Uterus (tissue), 4 donors: ENCODE results near the gene RAB27A. TPM values are rescaled to one million over a fixed set of nuclear protein-coding genes. Genes with fewer than 3 reads are reported as not detected.

Experiments
- DNase-seq, 2 donors: peaks; one replicate each; pipeline ENCODE4 v3.0.0-alpha.2; 2019 to 2020
- H3K27ac ChIP-seq, 2 donors: fragments of 200-600 bp; sonication (generic); 1 replicate in 1 of 2; 2 replicates in 1 of 2; pipeline ENCODE4 v1.5.1; 2016 to 2018
- H3K27me3 ChIP-seq, 2 donors: fragments of 200-600 bp; sonication (generic); one replicate each; pipeline ENCODE4 v1.5.1; 2018 to 2019; ENCODE audit warnings: control low read depth in 1 of 2
- H3K36me3 ChIP-seq, 2 donors: fragments of 200-600 bp; sonication (generic); one replicate each; pipeline ENCODE4 v1.5.1; 2019; ENCODE audit warnings: control low read depth in 1 of 2
- H3K4me1 ChIP-seq, 2 donors: fragments of 200-600 bp; sonication (generic); one replicate each; pipeline ENCODE4 v1.5.1; 2018 to 2019; ENCODE audit warnings: control low read depth in 1 of 2
- H3K4me3 ChIP-seq, 2 donors: fragments of 200-600 bp; sonication (generic); 1 replicate in 1 of 2; 2 replicates in 1 of 2; pipeline ENCODE4 v1.5.1; 2018 to 2019; ENCODE audit warnings: mild to moderate bottlenecking in 1 of 2
- H3K9me3 ChIP-seq, 2 donors: fragments of 200-600 bp; sonication (generic); one replicate each; pipeline ENCODE4 v1.5.1; 2019; ENCODE audit warnings: control low read depth in 1 of 2
- POLR2A ChIP-seq, 2 donors: fragments of 450-650 bp; IDR thresholded peaks; one replicate each; pipeline ENCODE4 v1.6.1; 2016; ENCODE audit warnings: antibody characterized with exemption in 2 of 2, mild to moderate bottlenecking in 1 of 2, moderate library complexity in 1 of 2
- intact Hi-C: fragments of 100-400 bp; cut with DNase I; formaldehyde crosslinking; loops from one replicate; pipeline ENCODE4 v1.15.1; 2023; ENCODE audit warnings: low total_unique reads
- total RNA-seq, 4 donors: library from RNA; depleted of rRNA in 3 of 4; stranded (reverse); fragments of >200 nt in 3 of 4; gene quantifications; one replicate each; pipeline versions ENCODE4 v1.1.0 to v1.2.4, GENCODE V29; 2014 to 2023
- TF ChIP-seq, protein P1 (sequence below), 4 experiments: fragments of 200-600 bp in 2 of 4; fragments of 450-650 bp in 2 of 4; sonication (generic) in 2 of 4; IDR thresholded peaks; one replicate each; pipeline ENCODE4 v1.5.1; 2016 to 2019; ENCODE audit warnings: antibody characterized with exemption in 4 of 4, mild to moderate bottlenecking in 2 of 4, moderate library complexity in 1 of 4
- donor health status: DM: yes; HTN: yes; CAD: no.

RAB27A gene
- total RNA-seq, 4 donors from 2014 or later = 6.4 to 32.9 (median 16.5) TPM

- H3K4me3 ChIP-seq = no peak overlapping the region
- intact Hi-C loops = no loop called here
- TF ChIP-seq, protein P1, sequence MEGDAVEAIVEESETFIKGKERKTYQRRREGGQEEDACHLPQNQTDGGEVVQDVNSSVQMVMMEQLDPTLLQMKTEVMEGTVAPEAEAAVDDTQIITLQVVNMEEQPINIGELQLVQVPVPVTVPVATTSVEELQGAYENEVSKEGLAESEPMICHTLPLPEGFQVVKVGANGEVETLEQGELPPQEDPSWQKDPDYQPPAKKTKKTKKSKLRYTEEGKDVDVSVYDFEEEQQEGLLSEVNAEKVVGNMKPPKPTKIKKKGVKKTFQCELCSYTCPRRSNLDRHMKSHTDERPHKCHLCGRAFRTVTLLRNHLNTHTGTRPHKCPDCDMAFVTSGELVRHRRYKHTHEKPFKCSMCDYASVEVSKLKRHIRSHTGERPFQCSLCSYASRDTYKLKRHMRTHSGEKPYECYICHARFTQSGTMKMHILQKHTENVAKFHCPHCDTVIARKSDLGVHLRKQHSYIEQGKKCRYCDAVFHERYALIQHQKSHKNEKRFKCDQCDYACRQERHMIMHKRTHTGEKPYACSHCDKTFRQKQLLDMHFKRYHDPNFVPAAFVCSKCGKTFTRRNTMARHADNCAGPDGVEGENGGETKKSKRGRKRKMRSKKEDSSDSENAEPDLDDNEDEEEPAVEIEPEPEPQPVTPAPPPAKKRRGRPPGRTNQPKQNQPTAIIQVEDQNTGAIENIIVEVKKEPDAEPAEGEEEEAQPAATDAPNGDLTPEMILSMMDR (IDR thresholded peaks at IDR 0.05) = no peak
- TF ChIP-seq POLR2A (IDR thresholded peaks at IDR 0.05) = no peak
- H3K9me3 ChIP-seq = no peaks in the 10 kb centered on the region
- DNase-seq = no peak
- no peaks in the 10 kb centered on the region for H3K27me3 ChIP-seq
- no peaks in the 10 kb centered on the region for H3K4me1 ChIP-seq
- H3K36me3 ChIP-seq = no peaks in the 10 kb centered on the region
- H3K27ac ChIP-seq = no peak overlapping the region
Observed at GRCh38 chr15:55248895-55249294, 40.7 kb downstream of the RAB27A start.

DNA sequence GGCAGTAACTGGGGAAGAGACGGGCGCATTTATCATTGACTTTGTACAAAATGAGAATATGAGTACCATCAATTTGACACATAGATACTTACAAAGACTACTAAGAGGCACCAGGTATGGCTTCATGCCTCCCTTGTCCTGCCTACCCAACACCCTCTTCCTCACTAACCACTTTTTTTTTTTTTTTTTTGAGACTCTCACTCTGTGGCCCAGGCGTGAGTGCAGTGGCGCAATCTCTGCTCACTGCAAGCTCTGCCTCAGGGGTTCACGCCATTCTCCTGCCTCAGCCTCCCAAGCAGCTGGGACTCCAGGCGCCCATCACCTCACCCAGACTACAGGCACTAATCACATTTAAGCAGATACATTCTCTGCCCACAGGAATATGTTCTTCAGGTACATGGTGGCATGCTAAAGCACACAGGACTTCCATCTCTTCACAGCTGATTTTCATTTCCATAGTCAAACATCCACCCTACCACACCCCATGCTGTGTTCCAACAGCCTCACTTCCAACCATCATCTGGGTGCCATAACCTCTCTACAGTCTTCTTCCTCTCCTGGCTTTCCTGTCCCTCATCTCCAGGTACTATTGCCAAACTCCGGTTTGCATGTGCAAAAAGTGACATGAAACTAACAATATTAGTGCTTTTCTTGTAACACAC, 41.7 kb downstream of the RAB27A start:
- intact Hi-C loops = no loop called here

GRCh38 chr15:55247311-55247710, 42.3 kb downstream of the RAB27A start:
- Histone ChIP-seq H3K27me3 (no peaks in the 10 kb centered on the region), H3K4me1 (no peaks in the 10 kb centered on the region), H3K4me3 (no peak overlapping the region), H3K27ac (no peak overlapping the region), H3K9me3 (no peaks in the 10 kb centered on the region), H3K36me3 (no peaks in the 10 kb centered on the region)
- no peak for TF ChIP-seq POLR2A (IDR thresholded peaks at IDR 0.05)
- TF ChIP-seq, protein P1 (IDR thresholded peaks at IDR 0.05) = no peak
- intact Hi-C loops = no loop called here
- DNase-seq = no peak

More for the DNA sequence above, 41.7 kb downstream of the RAB27A start:
- H3K36me3 ChIP-seq = no peaks in the 10 kb centered on the region
- no peak overlapping the region for H3K27ac ChIP-seq
- DNase-seq = no peak
- H3K9me3 ChIP-seq = no peaks in the 10 kb centered on the region
- TF ChIP-seq, protein P1 (IDR thresholded peaks at IDR 0.05) = no peak
- TF ChIP-seq POLR2A (IDR thresholded peaks at IDR 0.05) = no peak
- no peak overlapping the region for H3K4me3 ChIP-seq
- H3K27me3 ChIP-seq = no peaks in the 10 kb centered on the region
- no peaks in the 10 kb centered on the region for H3K4me1 ChIP-seq

DNA sequence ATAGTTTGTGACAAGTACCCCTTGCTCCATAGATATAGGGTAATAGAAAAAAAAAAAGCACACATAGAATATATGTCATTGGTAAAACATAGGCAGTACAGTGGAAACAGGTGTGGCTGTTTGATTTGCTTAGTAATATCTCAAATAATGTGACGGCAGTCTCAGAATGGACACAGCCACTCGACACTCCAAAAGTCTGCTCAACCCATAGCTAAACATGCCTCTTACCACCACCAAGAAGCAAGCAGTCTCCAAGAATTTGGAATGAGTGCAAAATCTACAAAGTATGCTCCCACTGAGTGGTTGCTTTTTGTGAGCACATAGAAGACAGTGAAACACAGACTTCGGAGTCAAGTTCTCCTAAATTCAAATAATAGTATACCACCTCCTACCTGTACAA, 43.0 kb downstream of the RAB27A start:
- intact Hi-C loops = no loop called here
- Histone ChIP-seq H3K9me3 (no peaks in the 10 kb centered on the region), H3K4me3 (no peak overlapping the region), H3K27me3 (no peaks in the 10 kb centered on the region), H3K36me3 (no peaks in the 10 kb centered on the region), H3K4me1 (no peaks in the 10 kb centered on the region), H3K27ac (no peak overlapping the region)
- no peak for DNase-seq
- TF ChIP-seq POLR2A (IDR thresholded peaks at IDR 0.05) = no peak
- TF ChIP-seq, protein P1 (IDR thresholded peaks at IDR 0.05) = no peak

DNA sequence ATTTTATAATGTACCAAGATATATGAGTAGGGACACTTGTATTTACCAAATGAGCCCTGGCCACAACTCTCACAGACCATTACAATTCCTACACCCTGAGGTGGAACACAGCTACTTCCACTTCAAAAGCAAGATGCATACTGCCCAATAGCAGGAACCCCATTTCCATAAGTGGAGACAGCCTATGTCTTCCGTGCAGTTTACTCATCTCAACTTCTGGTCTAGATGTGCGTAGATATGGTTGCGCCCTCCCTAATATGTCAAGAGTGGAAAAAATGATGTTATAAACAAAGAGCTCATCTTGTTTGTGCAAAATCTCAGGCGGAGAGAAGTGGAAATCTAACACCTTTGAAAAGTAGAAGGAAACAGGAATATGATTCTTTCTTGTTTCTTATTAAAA, 44.6 kb downstream of the RAB27A start:
- no peaks in the 10 kb centered on the region for H3K36me3 ChIP-seq
- H3K27me3 ChIP-seq = no peaks in the 10 kb centered on the region
- DNase-seq = no peak
- intact Hi-C loops = no loop called here
- no peaks in the 10 kb centered on the region for H3K4me1 ChIP-seq
- no peak overlapping the region for H3K27ac ChIP-seq
- no peak for TF ChIP-seq POLR2A (IDR thresholded peaks at IDR 0.05)
- TF ChIP-seq, protein P1 (IDR thresholded peaks at IDR 0.05) = no peak
- H3K4me3 ChIP-seq = no peak overlapping the region
- H3K9me3 ChIP-seq = no peaks in the 10 kb centered on the region
